ENCODE measurements around the gene GZMM.

Gene GZMM

DNA sequence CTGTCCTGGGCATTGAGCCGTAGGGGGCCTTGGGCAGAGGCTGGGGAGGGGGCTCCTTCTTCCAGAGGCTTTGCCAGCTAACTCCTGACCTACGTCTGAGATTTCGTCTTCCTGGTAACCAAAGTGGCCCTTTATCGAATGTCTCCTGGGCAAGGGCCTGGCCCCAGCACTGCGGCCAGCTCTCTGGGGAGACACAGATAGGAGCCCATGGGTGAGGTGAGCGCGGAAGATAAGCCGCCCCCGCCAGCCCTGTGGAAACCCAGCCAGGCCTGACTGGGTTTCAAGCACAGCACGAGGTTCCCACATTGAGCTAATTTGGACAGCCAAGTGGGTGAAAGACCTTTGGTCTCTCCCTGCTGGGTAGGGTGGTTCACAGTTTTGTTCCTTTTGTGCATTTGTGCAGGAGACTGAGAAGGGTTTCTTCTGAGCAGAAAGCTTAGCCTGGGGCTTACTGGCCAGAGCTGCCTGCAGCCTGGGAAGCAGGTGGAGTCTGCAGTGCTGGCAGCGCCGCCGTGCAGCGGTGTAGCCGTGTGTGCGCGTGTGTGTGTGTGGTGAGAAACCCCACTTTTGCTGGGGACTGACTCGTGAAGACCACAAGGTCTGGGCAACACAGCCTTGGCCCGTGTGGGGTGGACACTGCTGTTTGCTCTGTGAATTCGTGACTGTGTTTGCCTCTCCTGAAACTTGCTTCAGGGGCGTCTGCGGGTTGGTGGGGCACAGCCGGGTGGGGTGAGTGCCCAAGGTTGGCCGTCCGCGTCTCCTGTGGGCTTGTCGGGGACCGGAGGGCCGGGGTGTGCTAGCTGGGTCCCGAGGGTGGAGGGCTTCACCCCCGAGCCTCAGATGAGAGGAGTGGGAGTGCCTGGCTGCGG lies 31.0 kb downstream of the GZMM start:
- H3K4ac ChIP-seq (ENCODE audit: low read depth, low read length), result peak overlapping the region; percentile 95
- H2BK120ac ChIP-seq (ENCODE audit: insufficient read depth, low read length, poor library complexity), result no peak overlapping the region
- H4K91ac ChIP-seq (ENCODE audit: low read depth, low read length), result no peak overlapping the region
- H3K79me2 ChIP-seq (ENCODE audit: control insufficient read depth, insufficient read depth, low read length, poor library complexity), result peaks cover 48% of the 10 kb centered on the region
- DNase-seq, result peak in 1 of 2 donors; percentile 27
- WGBS (ENCODE audit: extremely low coverage, insufficient coverage, insufficient read length), result no CpG with 5 or more reads among the region's 32 CpGs
- H4K12ac ChIP-seq (ENCODE audit: low read depth, low read length), result no peak overlapping the region
- peaks cover 16 to 30% of the 10 kb centered on the region in 2 experiments for H3K4me1 ChIP-seq (ENCODE audit: control insufficient read depth in 1 of 2, insufficient read depth in 2 of 2, low read length in 2 of 2)
- no peak overlapping the region for H2AK5ac ChIP-seq (ENCODE audit: low read length)
- H3K9ac ChIP-seq (ENCODE audit: low read length), result no peak overlapping the region
- H3K27me3 ChIP-seq (ENCODE audit: insufficient read depth, low read length), result no peaks in the 10 kb centered on the region
- H3K18ac ChIP-seq (ENCODE audit: low read length), result no peak overlapping the region
- no peak overlapping the region for H2BK5ac ChIP-seq (ENCODE audit: low read depth, low read length, poor library complexity)
- H3K4me3 ChIP-seq (ENCODE audit: low read depth, low read length), result no peak overlapping the region
- H3K36me3 ChIP-seq (ENCODE audit: control insufficient read depth in 1 of 2, insufficient read depth in 2 of 2, low read length in 2 of 2), result peaks cover 26 to 34% of the 10 kb centered on the region in 2 experiments
- no peak overlapping the region for H4K8ac ChIP-seq (ENCODE audit: low read depth, low read length)
- H3K9me3 ChIP-seq (ENCODE audit: insufficient read depth, low read depth, low read length), result no peaks in the 10 kb centered on the region
- no peak overlapping the region for H3K14ac ChIP-seq (ENCODE audit: low read length)
- H3K27ac ChIP-seq (ENCODE audit: low read depth, low read length), result no peak overlapping the region
- H3K4me2 ChIP-seq (ENCODE audit: low read length), result peak overlapping the region; percentile 5
- no peak overlapping the region for H2BK12ac ChIP-seq (ENCODE audit: low read length)
- no peak overlapping the region for H2AFZ ChIP-seq (ENCODE audit: insufficient read depth, low read length, poor library complexity)
- H3K79me1 ChIP-seq (ENCODE audit: low read length), result peaks cover 18% of the 10 kb centered on the region
- no peak overlapping the region for H3K23ac ChIP-seq (ENCODE audit: low read length)

DNA sequence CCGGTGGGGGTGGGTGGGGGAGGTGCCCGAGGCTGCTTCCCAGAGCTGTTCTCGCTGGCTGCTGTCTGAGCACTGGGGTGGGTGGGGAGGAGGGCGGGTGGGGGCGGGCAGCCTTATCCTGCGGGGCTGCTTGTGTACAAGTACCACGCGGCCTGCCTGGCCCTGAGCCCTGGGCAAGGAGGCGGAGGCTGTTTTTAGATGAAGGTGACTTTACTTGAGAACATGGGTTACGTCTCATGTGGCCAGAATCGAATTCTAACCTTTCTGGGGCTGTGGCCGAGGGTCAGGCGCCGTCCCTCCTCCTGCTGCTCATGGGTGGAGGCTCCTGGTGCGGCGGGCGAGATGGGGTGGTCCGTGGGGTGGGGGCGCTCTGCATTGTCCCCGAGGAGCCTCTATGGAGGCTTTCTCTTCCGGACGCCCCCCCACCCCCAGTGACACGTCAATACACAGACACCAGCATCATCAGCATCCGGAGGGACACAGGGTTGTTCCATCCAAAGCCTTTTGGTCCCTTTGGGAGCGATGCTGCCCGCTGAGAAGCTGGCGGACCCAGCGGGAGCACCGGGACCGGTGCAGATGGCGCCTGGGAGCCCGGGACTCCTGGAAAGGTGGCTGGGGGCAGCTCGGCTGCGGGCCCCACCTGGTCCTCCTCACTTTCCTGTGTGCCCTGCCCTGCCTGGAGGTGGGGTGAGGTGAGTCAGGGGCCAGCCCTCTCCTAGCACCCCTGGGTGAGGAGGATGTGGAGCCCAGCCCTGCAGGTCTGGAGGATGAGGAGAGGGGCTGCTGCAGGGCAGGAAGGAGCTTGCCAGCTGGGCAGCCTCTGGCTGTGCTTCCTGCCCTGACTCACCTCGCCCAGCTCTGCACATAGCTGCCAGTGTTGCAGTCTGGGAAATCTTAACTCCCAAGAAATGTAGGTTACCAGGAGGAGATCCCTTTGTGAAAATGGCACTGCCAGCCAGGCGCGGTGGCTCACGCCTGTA lies 32.0 kb downstream of the GZMM start:
- WGBS (ENCODE audit: extremely low coverage, insufficient coverage, insufficient read length), result no CpG with 5 or more reads among the region's 38 CpGs
- Histone ChIP-seq H2BK5ac (ENCODE audit: low read depth, low read length, poor library complexity) (no peak overlapping the region), H4K8ac (ENCODE audit: low read depth, low read length) (no peak overlapping the region), H3K9me3 (ENCODE audit: insufficient read depth, low read depth, low read length) (no peaks in the 10 kb centered on the region), H3K79me2 (ENCODE audit: control insufficient read depth, insufficient read depth, low read length, poor library complexity) (peaks cover 48% of the 10 kb centered on the region), H2BK12ac (ENCODE audit: low read length) (no peak overlapping the region), H3K18ac (ENCODE audit: low read length) (peak overlapping the region; percentile 18), H2BK120ac (ENCODE audit: insufficient read depth, low read length, poor library complexity) (no peak overlapping the region), H3K23ac (ENCODE audit: low read length) (no peak overlapping the region), H3K79me1 (ENCODE audit: low read length) (peaks cover 18% of the 10 kb centered on the region), H3K36me3 (ENCODE audit: control insufficient read depth in 1 of 2, insufficient read depth in 2 of 2, low read length in 2 of 2) (peaks cover 33 to 42% of the 10 kb centered on the region in 2 experiments), H3K14ac (ENCODE audit: low read length) (no peak overlapping the region), H3K9ac (ENCODE audit: low read length) (no peak overlapping the region), H3K27ac (ENCODE audit: low read depth, low read length) (no peak overlapping the region), H3K4me2 (ENCODE audit: low read length) (no peak overlapping the region), H4K91ac (ENCODE audit: low read depth, low read length) (no peak overlapping the region), H3K4ac (ENCODE audit: low read depth, low read length) (peak overlapping the region; percentile 98), H2AK5ac (ENCODE audit: low read length) (no peak overlapping the region), H3K4me3 (ENCODE audit: low read depth, low read length) (no peak overlapping the region), H3K4me1 (ENCODE audit: control insufficient read depth in 1 of 2, insufficient read depth in 2 of 2, low read length in 2 of 2) (peaks cover 16 to 30% of the 10 kb centered on the region in 2 experiments), H2AFZ (ENCODE audit: insufficient read depth, low read length, poor library complexity) (no peak overlapping the region), H3K27me3 (ENCODE audit: insufficient read depth, low read length) (no peaks in the 10 kb centered on the region), H4K12ac (ENCODE audit: low read depth, low read length) (no peak overlapping the region)
- DNase-seq, result no peak

DNA sequence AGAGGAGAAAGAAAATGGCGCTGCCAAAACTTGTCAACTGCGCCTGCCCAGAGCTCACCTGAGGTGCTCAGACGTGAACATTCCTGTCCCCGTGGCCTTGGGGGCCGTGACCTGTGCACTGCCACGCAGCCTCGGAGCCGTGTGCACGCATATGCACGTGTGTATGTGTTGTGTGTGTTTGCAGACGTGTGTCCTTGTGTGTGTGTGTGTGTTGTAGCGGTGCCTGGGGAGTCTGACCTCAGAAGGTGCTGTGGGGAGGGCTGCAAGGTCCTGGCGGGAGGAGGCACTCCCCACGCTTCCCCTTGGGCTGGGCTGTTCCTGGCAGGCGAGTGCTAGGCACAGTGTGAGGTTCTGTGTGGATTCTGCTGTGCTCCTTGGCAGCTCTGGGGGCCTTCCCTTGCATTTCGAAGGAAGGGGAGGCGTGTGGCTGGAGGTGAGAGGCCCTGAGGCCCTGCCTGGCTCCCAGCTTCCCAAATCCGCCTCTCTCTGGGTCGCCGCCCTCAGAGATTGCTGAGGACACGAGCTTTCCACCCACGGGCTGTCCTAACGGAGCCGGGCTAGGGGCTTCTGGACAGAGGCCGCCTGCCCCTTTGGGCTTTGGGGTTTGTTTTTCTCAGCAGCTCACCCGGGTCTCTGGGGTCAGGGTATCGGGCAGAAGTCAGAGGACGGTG lies 33.0 kb downstream of the GZMM start:
- peaks cover 42 to 51% of the 10 kb centered on the region in 2 experiments for H3K36me3 ChIP-seq (ENCODE audit: control insufficient read depth in 1 of 2, insufficient read depth in 2 of 2, low read length in 2 of 2)
- H3K9me3 ChIP-seq (ENCODE audit: insufficient read depth, low read depth, low read length), result no peaks in the 10 kb centered on the region
- no peak overlapping the region for H4K12ac ChIP-seq (ENCODE audit: low read depth, low read length)
- H4K8ac ChIP-seq (ENCODE audit: low read depth, low read length), result no peak overlapping the region
- H3K27ac ChIP-seq (ENCODE audit: low read depth, low read length), result no peak overlapping the region
- no peak overlapping the region for H2BK12ac ChIP-seq (ENCODE audit: low read length)
- no peak for DNase-seq
- H3K4me3 ChIP-seq (ENCODE audit: low read depth, low read length), result no peak overlapping the region
- H3K23ac ChIP-seq (ENCODE audit: low read length), result no peak overlapping the region
- peaks cover 46% of the 10 kb centered on the region for H3K79me2 ChIP-seq (ENCODE audit: control insufficient read depth, insufficient read depth, low read length, poor library complexity)
- H3K27me3 ChIP-seq (ENCODE audit: insufficient read depth, low read length), result no peaks in the 10 kb centered on the region
- H4K91ac ChIP-seq (ENCODE audit: low read depth, low read length), result no peak overlapping the region
- no peak overlapping the region for H2AK5ac ChIP-seq (ENCODE audit: low read length)
- peaks cover 9% of the 10 kb centered on the region for H3K79me1 ChIP-seq (ENCODE audit: low read length)
- no CpG with 5 or more reads among the region's 28 CpGs for WGBS (ENCODE audit: extremely low coverage, insufficient coverage, insufficient read length)
- H3K9ac ChIP-seq (ENCODE audit: low read length), result no peak overlapping the region
- H3K18ac ChIP-seq (ENCODE audit: low read length), result no peak overlapping the region
- no peak overlapping the region for H3K14ac ChIP-seq (ENCODE audit: low read length)
- H3K4me1 ChIP-seq (ENCODE audit: control insufficient read depth in 1 of 2, insufficient read depth in 2 of 2, low read length in 2 of 2), result peaks cover 9 to 23% of the 10 kb centered on the region in 2 experiments
- no peak overlapping the region for H2AFZ ChIP-seq (ENCODE audit: insufficient read depth, low read length, poor library complexity)
- H2BK120ac ChIP-seq (ENCODE audit: insufficient read depth, low read length, poor library complexity), result no peak overlapping the region
- peak overlapping the region; percentile 97 for H3K4ac ChIP-seq (ENCODE audit: low read depth, low read length)
- H2BK5ac ChIP-seq (ENCODE audit: low read depth, low read length, poor library complexity), result peak overlapping the region; percentile 8
- H3K4me2 ChIP-seq (ENCODE audit: low read length), result no peak overlapping the region

Data from trophoblast cell (in vitro differentiated cells and primary cell).